ENCODE results near the gene SPNS1.
"Not testable (repeated sequence)": the region's sequence is repeated elsewhere in the genome, so short reads cannot be mapped to it uniquely, and the experiment has no call there.

The SPNS1 gene

GRCh38 chr16:28991687-28992086 lies 17.1 kb downstream of the SPNS1 start:
- no peak for FAIRE-seq

GRCh38 chr16:28992496-28992895 lies 17.9 kb downstream of the SPNS1 start:
- FAIRE-seq: no peak

GRCh38 chr16:28998837-28999236 lies 24.3 kb downstream of the SPNS1 start:
- no peak for FAIRE-seq

- FAIRE-seq: no peak
Measured at GRCh38 chr16:28999577-28999976, 25.0 kb downstream of the SPNS1 start.

GRCh38 chr16:29000019-29000418 lies 25.4 kb downstream of the SPNS1 start:
- FAIRE-seq: no peak

GRCh38 chr16:29004496-29005139 lies 30.0 kb downstream of the SPNS1 start:
- FAIRE-seq: not testable (repeated sequence)

GRCh38 chr16:29007730-29008593 lies 33.4 kb downstream of the SPNS1 start:
- no peak for FAIRE-seq

- FAIRE-seq: no peak
Measured at GRCh38 chr16:29009050-29009837, 34.7 kb downstream of the SPNS1 start.

GRCh38 chr16:29009838-29010166 lies 35.2 kb downstream of the SPNS1 start:
- FAIRE-seq: no peak

GRCh38 chr16:29011112-29011511 lies 36.5 kb downstream of the SPNS1 start:
- no peak for FAIRE-seq

- FAIRE-seq: no peak
Measured at GRCh38 chr16:29011851-29012250, 37.3 kb downstream of the SPNS1 start.

- no peak for FAIRE-seq
Measured at GRCh38 chr16:29012913-29013553, 38.5 kb downstream of the SPNS1 start.

- no peak for FAIRE-seq
Measured at GRCh38 chr16:29014561-29015069, 40.0 kb downstream of the SPNS1 start.

GRCh38 chr16:29022196-29022595 lies 47.6 kb downstream of the SPNS1 start:
- FAIRE-seq: no peak

GRCh38 chr16:29023279-29024277 lies 49.0 kb downstream of the SPNS1 start:
- no peak for FAIRE-seq

GRCh38 chr16:29024278-29024677 lies 49.7 kb downstream of the SPNS1 start:
- FAIRE-seq: no peak

- no peak for FAIRE-seq
Measured at GRCh38 chr16:29025218-29025617, 50.6 kb downstream of the SPNS1 start.

- no peak for FAIRE-seq
Measured at GRCh38 chr16:29025735-29026134, 51.2 kb downstream of the SPNS1 start.

- FAIRE-seq: no peak
Measured at GRCh38 chr16:29028457-29029167, 54.0 kb downstream of the SPNS1 start.

GRCh38 chr16:29029168-29029994 lies 54.8 kb downstream of the SPNS1 start:
- FAIRE-seq: no peak

Data from islet of Langerhans (tissue), 1 donor.